Activated naive CD4-positive, alpha-beta T cell treated with anti-CD3 and anti-CD28 coated beads for 36 hours (primary cell): ENCODE results near the gene ATP2B3. TPM values are rescaled to one million over a fixed set of nuclear protein-coding genes. Genes with fewer than 3 reads are reported as not detected.

Experiments
- CTCF ChIA-PET: fragments of 350-600 bp; sonication (Branson Sonifier 250); formaldehyde crosslinking; loops from one replicate; lab custom pipeline; 2021; ENCODE audit warnings: antibody characterized with exemption; lab: Charles Lee
- DNase-seq: peaks from one replicate; pipeline ENCODE4 v3.0.0-alpha.2; 2020
- H3K27ac Mint-ChIP-seq: one replicate; pipeline ENCODE4 v1.8.0; 2021; ENCODE audit warnings: mild to moderate bottlenecking, mixed read lengths
- H3K27me3 Mint-ChIP-seq: one replicate; pipeline ENCODE4 v1.8.0; 2021; ENCODE audit warnings: low read depth, mixed read lengths
- H3K36me3 Mint-ChIP-seq: one replicate; pipeline ENCODE4 v1.8.0; 2021; ENCODE audit warnings: low read depth, mixed read lengths
- H3K4me1 Mint-ChIP-seq: one replicate; pipeline ENCODE4 v1.8.0; 2021; ENCODE audit warnings: low read depth, mixed read lengths
- H3K4me3 Mint-ChIP-seq: one replicate; pipeline ENCODE4 v1.8.0; 2021; ENCODE audit warnings: mild to moderate bottlenecking, moderate library complexity, mixed read lengths
- H3K9me3 Mint-ChIP-seq: one replicate; pipeline ENCODE4 v1.8.0; 2021; ENCODE audit warnings: mixed read lengths
- intact Hi-C: fragments of 100-400 bp; cut with micrococcal nuclease; formaldehyde crosslinking; loops from one replicate; pipeline ENCODE4 v1.15.1; 2023
- total RNA-seq, 2 experiments: library from RNA; stranded (reverse); gene quantifications; one replicate each; pipeline ENCODE4 v1.2.3, GENCODE V29; 2021

The ATP2B3 gene
- total RNA-seq, 2 experiments from 2014 or later, result not detected

- Mint-ChIP-seq H3K4me3 (no peak overlapping the region), H3K36me3 (peaks cover 5% of the 10 kb centered on the region), H3K27me3 (no peaks in the 10 kb centered on the region), H3K4me1 (peaks cover 28% of the 10 kb centered on the region), H3K9me3 (no peaks in the 10 kb centered on the region), H3K27ac (no peak overlapping the region)
- CTCF ChIA-PET, result interaction anchor here (1.4 kb wide), 1 partner anchor 14 kb away, joined by 3 read pairs; no protein-coding TSS in a partner anchor
- no peak for DNase-seq
- intact Hi-C loops, result loop anchor here (5.0 kb wide), 2 partner anchors 258 to 563 kb away; no protein-coding TSS in a partner anchor
These were observed 77.9 kb downstream of the ATP2B3 start for GRCh38 chrX:153595387-153595786.

DNA sequence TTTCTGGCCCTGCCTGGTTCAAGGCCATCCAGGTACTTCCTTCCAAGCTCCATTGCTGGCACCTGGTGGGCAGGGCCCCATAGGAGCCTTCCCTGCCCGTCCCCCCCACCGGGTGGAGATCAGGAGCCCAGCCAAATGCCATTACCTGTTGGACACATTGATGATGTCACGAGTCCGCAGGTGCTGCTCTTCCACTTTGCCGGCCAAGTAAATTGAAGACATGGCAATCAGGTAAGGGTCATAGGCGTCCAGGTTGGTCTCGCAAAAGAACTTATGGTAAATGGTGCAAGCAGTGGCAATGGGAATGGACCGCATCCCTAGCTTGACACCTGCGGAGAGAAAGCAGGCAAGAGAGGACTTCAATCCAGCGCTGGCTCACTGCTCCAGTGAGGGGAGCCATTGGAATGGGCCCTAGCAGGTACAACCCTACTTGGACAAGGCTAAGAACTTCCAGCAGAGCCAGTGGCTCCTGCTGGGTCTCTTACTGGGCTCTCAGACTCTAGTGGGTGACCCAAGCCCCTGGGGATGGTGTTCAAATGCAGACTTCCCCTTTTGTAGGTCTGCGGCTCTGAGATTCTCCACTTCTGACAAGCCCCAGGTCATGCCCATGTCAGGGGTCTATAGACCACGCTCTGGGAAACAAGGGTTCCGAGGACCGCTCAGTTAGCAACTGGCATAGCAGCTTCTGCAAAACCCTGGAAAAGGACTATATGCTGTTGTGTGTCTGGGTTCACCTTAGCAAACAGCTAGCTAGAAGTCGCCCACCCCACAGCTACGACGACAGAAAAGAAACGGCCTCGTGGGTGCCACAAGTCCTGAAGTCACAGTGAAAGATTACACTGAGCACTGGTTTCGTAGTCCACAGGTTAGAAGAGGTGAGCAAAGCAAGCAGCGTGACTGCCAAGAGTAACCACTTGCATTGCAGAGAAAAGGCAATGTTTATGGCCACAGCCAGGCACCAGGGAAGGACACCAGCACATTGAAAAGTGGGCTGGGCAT is 78.7 kb downstream of the ATP2B3 start:
- no peak for DNase-seq
- CTCF ChIA-PET, result interaction anchor here (1.4 kb wide), 1 partner anchor 13 kb away, joined by 3 read pairs; no protein-coding TSS in a partner anchor
- intact Hi-C loops, result loop anchor here (5.0 kb wide), 2 partner anchors 259 to 564 kb away; no protein-coding TSS in a partner anchor
- H3K4me3 Mint-ChIP-seq, result no peak overlapping the region
- no peaks in the 10 kb centered on the region for H3K27me3 Mint-ChIP-seq
- H3K27ac Mint-ChIP-seq, result no peak overlapping the region
- H3K9me3 Mint-ChIP-seq, result no peaks in the 10 kb centered on the region
- H3K36me3 Mint-ChIP-seq, result peaks cover 5% of the 10 kb centered on the region
- peaks cover 32% of the 10 kb centered on the region for H3K4me1 Mint-ChIP-seq

- CTCF ChIA-PET, result interaction anchor here (1.3 kb wide), 1 partner anchor 58 kb away, joined by 4 read pairs; no protein-coding TSS in a partner anchor
These were observed 79.7 kb downstream of the ATP2B3 start for GRCh38 chrX:153596981-153597750.

DNA sequence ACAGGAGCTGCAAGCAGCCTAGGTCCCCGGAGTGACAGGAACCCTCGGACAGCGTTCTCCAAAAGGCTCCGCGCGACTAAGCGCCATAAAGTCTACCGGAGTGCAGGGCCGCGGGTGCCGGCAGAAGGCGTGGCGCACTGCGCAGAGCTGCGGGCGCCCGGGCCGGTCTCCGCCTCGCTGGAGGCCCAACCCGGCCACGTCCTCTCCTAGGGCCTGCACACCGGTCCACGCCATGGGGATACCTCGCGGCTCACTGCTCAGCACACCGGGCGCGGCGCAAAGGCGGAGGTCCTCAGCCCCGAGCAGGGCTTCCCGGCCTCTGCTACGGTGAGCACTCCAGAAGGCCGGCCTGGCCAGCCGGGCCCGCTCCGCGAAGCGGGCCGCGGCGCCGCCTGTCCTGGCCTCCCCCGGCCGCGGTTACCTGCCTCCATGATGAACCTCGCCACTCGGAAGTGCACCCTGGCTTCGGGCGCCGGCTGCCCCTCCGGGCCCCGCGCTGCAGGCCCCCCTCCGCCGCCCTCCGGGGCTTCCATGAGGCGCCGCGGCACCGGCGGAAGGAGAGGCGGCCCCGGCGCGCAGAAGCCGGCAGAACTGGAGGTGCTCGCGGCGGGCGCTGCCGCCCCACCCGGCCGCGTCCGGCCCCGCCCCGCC is 81.2 kb downstream of the ATP2B3 start, which contains the start of gene CCNQ:
TSS of gene CCNQ (minus strand) at position 599 of the 651 bp plus-strand sequence. CDS start at position 533, 66 bp downstream.
- Mint-ChIP-seq H3K36me3 (peaks cover 4% of the 10 kb centered on the region), H3K27ac (peak within 1 kb of the TSS; percentile 68), H3K4me3 (peak within 1 kb of the TSS; percentile 85), H3K4me1 (peaks cover 42% of the 10 kb centered on the region), H3K9me3 (no peaks in the 10 kb centered on the region), H3K27me3 (no peaks in the 10 kb centered on the region)
- intact Hi-C loops, result loop anchor here (1.0 to 5.0 kb wide), 7 partner anchors 15 to 566 kb away; partner anchors contain the start of genes ABCD1, BCAP31, HAUS7 and IDH3G
- DNase-seq, result peak; percentile 26
- CTCF ChIA-PET, result interaction anchor here (0.6 to 2.7 kb wide), 3 partner anchors 9 to 59 kb away, joined by 3 to 15 read pairs (median 4); no protein-coding TSS in a partner anchor

More at GRCh38 chrX:153596981-153597750, 79.7 kb downstream of the ATP2B3 start:
- DNase-seq, result peak; percentile 10
- peaks cover 32% of the 10 kb centered on the region for H3K4me1 Mint-ChIP-seq
- intact Hi-C loops, result loop anchor here (5.0 kb wide), 2 partner anchors 260 to 565 kb away; no protein-coding TSS in a partner anchor
- H3K36me3 Mint-ChIP-seq, result peaks cover 5% of the 10 kb centered on the region
- H3K27me3 Mint-ChIP-seq, result no peaks in the 10 kb centered on the region
- no peaks in the 10 kb centered on the region for H3K9me3 Mint-ChIP-seq
- H3K27ac Mint-ChIP-seq, result no peak overlapping the region
- H3K4me3 Mint-ChIP-seq, result peak overlapping the region; percentile 85

GRCh38 chrX:153599192-153600031 is 82.0 kb downstream of the ATP2B3 start:
- CTCF ChIA-PET, result interaction anchor here (0.6 to 2.7 kb wide), 3 partner anchors 8 to 69 kb away, joined by 3 to 15 read pairs (median 4); no protein-coding TSS in a partner anchor
- Mint-ChIP-seq H3K4me1 (peaks cover 49% of the 10 kb centered on the region), H3K9me3 (no peaks in the 10 kb centered on the region), H3K4me3 (peak overlapping the region; percentile 82), H3K27ac (peak overlapping the region; percentile 68), H3K36me3 (peaks cover 4% of the 10 kb centered on the region), H3K27me3 (no peaks in the 10 kb centered on the region)
- DNase-seq, result peak; percentile 86
- intact Hi-C loops, result loop anchor here (1.0 to 5.0 kb wide), 7 partner anchors 16 to 567 kb away; partner anchors contain the start of genes ABCD1, BCAP31, HAUS7 and IDH3G

- no peaks in the 10 kb centered on the region for H3K27me3 Mint-ChIP-seq
- H3K4me1 Mint-ChIP-seq, result peaks cover 49% of the 10 kb centered on the region
- CTCF ChIA-PET, result interaction anchor here (0.8 to 2.7 kb wide), 2 partner anchors 10 to 68 kb away, joined by 4 to 15 read pairs; no protein-coding TSS in a partner anchor
- H3K27ac Mint-ChIP-seq, result peak overlapping the region; percentile 68
- no peaks in the 10 kb centered on the region for H3K9me3 Mint-ChIP-seq
- intact Hi-C loops, result no loop called here
- peaks cover 4% of the 10 kb centered on the region for H3K36me3 Mint-ChIP-seq
- H3K4me3 Mint-ChIP-seq, result peak overlapping the region; percentile 82
- DNase-seq, result peak; percentile 42
These were observed 82.6 kb downstream of the ATP2B3 start for GRCh38 chrX:153600032-153600373.

GRCh38 chrX:153600921-153601320 is 83.5 kb downstream of the ATP2B3 start:
- CTCF ChIA-PET, result interaction anchor here (2.7 kb wide), 1 partner anchor 9 kb away, joined by 15 read pairs; no protein-coding TSS in a partner anchor
- intact Hi-C loops, result no loop called here
- peak overlapping the region; percentile 24 for H3K4me3 Mint-ChIP-seq
- DNase-seq, result no peak
- no peak overlapping the region for H3K27ac Mint-ChIP-seq
- peaks cover under 1% of the 10 kb centered on the region for H3K36me3 Mint-ChIP-seq
- H3K4me1 Mint-ChIP-seq, result peaks cover 46% of the 10 kb centered on the region
- no peaks in the 10 kb centered on the region for H3K27me3 Mint-ChIP-seq
- no peaks in the 10 kb centered on the region for H3K9me3 Mint-ChIP-seq

GRCh38 chrX:153601511-153602110 is 84.2 kb downstream of the ATP2B3 start:
- no peaks in the 10 kb centered on the region for H3K9me3 Mint-ChIP-seq
- H3K4me3 Mint-ChIP-seq, result no peak overlapping the region
- no peaks in the 10 kb centered on the region for H3K36me3 Mint-ChIP-seq
- CTCF ChIA-PET, result interaction anchor here (0.9 to 2.7 kb wide), 2 partner anchors 8 to 47 kb away, joined by 3 to 15 read pairs; no protein-coding TSS in a partner anchor
- intact Hi-C loops, result no loop called here
- DNase-seq, result no peak
- peaks cover 42% of the 10 kb centered on the region for H3K4me1 Mint-ChIP-seq
- H3K27me3 Mint-ChIP-seq, result no peaks in the 10 kb centered on the region
- H3K27ac Mint-ChIP-seq, result no peak overlapping the region

DNA sequence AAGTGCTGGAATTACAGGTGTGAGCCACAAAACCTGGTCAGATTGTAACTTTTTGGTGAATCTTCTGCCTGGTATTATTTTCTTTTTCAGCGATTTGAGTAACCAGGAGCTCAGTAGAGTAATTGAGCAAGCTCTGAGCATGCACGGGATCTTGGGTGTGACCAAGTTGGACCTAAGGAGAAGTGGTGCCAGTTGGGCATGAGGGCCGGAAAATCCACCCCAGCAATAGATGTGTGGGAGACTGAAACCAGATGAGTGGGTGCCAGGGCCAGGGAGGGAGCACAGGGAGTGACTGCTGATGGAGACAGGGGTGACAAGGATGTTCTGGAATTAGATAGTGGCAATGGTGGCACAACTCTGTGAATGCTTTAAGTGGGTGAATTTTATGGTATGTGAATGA is 85.2 kb downstream of the ATP2B3 start:
- Mint-ChIP-seq H3K4me3 (no peak overlapping the region), H3K4me1 (peaks cover 33% of the 10 kb centered on the region), H3K27me3 (no peaks in the 10 kb centered on the region), H3K9me3 (no peaks in the 10 kb centered on the region), H3K36me3 (no peaks in the 10 kb centered on the region), H3K27ac (no peak overlapping the region)
- CTCF ChIA-PET, result interaction anchor here (0.9 to 1.7 kb wide), 2 partner anchors 48 kb away, joined by 3 read pairs; no protein-coding TSS in a partner anchor
- DNase-seq, result no peak
- intact Hi-C loops, result no loop called here

- no peak overlapping the region for H3K27ac Mint-ChIP-seq
- no peaks in the 10 kb centered on the region for H3K36me3 Mint-ChIP-seq
- no peaks in the 10 kb centered on the region for H3K27me3 Mint-ChIP-seq
- DNase-seq, result no peak
- intact Hi-C loops, result no loop called here
- H3K4me1 Mint-ChIP-seq, result peaks cover 29% of the 10 kb centered on the region
- H3K9me3 Mint-ChIP-seq, result no peaks in the 10 kb centered on the region
- CTCF ChIA-PET, result interaction anchor here (1.7 kb wide), 1 partner anchor 48 kb away, joined by 3 read pairs; no protein-coding TSS in a partner anchor
- H3K4me3 Mint-ChIP-seq, result no peak overlapping the region
These were observed 85.8 kb downstream of the ATP2B3 start for GRCh38 chrX:153603131-153603656.
